ENCODE results near the gene PAX8.

GRCh38 chr2:113175042-113175628 is 103.6 kb downstream of the PAX8 start:
- TF ChIP-seq CTCF (IDR thresholded peaks at IDR 0.05) (no peak), ZFX (IDR thresholded peaks at IDR 0.05; ENCODE audit: borderline replicate concordance) (no peak)

Data from 22Rv1 (cell line).